Stimulated activated CD8-positive, alpha-beta memory T cell treated with anti-CD3 and anti-CD28 coated beads, Interleukin-12 subunit alpha, Interleukin-12 subunit beta, amount 100 ng/mL, for 1 hour (primary cell): Measurements from ENCODE around the gene TRIM63.

Experiments used
- DNase-seq: peaks from one replicate; pipeline ENCODE4 v3.0.0-alpha.2; 2020; ENCODE audit warnings: low read depth

The TRIM63 gene

GRCh38 chr1:26057189-26057588 lies 10.2 kb downstream of the TRIM63 start:
- DNase-seq, result no peak

- DNase-seq, result no peak
These were observed 12.4 kb downstream of the TRIM63 start for GRCh38 chr1:26055041-26055440.

- DNase-seq, result no peak
These were observed 13.5 kb downstream of the TRIM63 start for GRCh38 chr1:26053718-26054560.

- DNase-seq, result no peak
These were observed 17.2 kb downstream of the TRIM63 start for GRCh38 chr1:26050248-26050640.

GRCh38 chr1:26049531-26050247 lies 17.7 kb downstream of the TRIM63 start:
- DNase-seq, result no peak

- DNase-seq, result no peak
These were observed 20.1 kb downstream of the TRIM63 start for GRCh38 chr1:26047278-26047874.

- DNase-seq, result no peak
These were observed 21.0 kb downstream of the TRIM63 start for GRCh38 chr1:26046246-26047095.

- no peak for DNase-seq
These were observed 21.6 kb downstream of the TRIM63 start, which contains the start of gene SLC30A2 for GRCh38 chr1:26045722-26046245. SLC30A2 (minus strand) TSS chr1:26046118; CDS start chr1:26045896, 222 bp downstream.

GRCh38 chr1:26044971-26045721 lies 22.3 kb downstream of the TRIM63 start:
- no peak for DNase-seq

GRCh38 chr1:26044414-26044813 lies 23.0 kb downstream of the TRIM63 start:
- no peak for DNase-seq

- DNase-seq, result no peak
These were observed 23.7 kb downstream of the TRIM63 start for GRCh38 chr1:26043765-26044164.

GRCh38 chr1:26041978-26042377 lies 25.5 kb downstream of the TRIM63 start:
- DNase-seq, result no peak

- no peak for DNase-seq
These were observed 26.0 kb downstream of the TRIM63 start for GRCh38 chr1:26041401-26041800.

- DNase-seq, result no peak
These were observed 28.5 kb downstream of the TRIM63 start for GRCh38 chr1:26038904-26039303.

- DNase-seq, result no peak
These were observed 29.0 kb downstream of the TRIM63 start for GRCh38 chr1:26038477-26038876.

- no peak for DNase-seq
These were observed 29.5 kb downstream of the TRIM63 start for GRCh38 chr1:26037904-26038303.

GRCh38 chr1:26036756-26037281 lies 30.6 kb downstream of the TRIM63 start:
- no peak for DNase-seq

- peak; percentile 66 for DNase-seq
These were observed 31.3 kb downstream of the TRIM63 start for GRCh38 chr1:26035959-26036755.

- peak; percentile 87 for DNase-seq
These were observed 32.0 kb downstream of the TRIM63 start for GRCh38 chr1:26035203-26035958.
